ENCODE results near the gene SLC1A7.

- TF ChIP-seq CTCF (IDR thresholded peaks at IDR 0.05 in 2 of 3, conservative IDR thresholded peaks at IDR 0.05 in 1 of 3; ENCODE audit: borderline replicate concordance in 1 of 3, insufficient read depth in 1 of 3, low read depth in 2 of 3, low read length in 2 of 3): no peak
- TF ChIP-seq EZH2phosphoT487 (IDR thresholded peaks at IDR 0.05; ENCODE audit: borderline replicate concordance): no peak
- no peak for TF ChIP-seq MAX (IDR thresholded peaks at IDR 0.05)
- no peak for TF ChIP-seq JUND (IDR thresholded peaks at IDR 0.05)
- TF ChIP-seq TCF7L2 (IDR thresholded peaks at IDR 0.05; ENCODE audit: borderline replicate concordance, extremely low read depth, insufficient read depth, insufficient read length): no peak
These were observed 85.3 kb downstream of the SLC1A7 start for GRCh38 chr1:53057127-53057526.

Measured in HCT116 (cell line).